ENCODE measurements around the gene DNAJA3. TPM values are rescaled to one million over a fixed set of nuclear protein-coding genes. Genes with fewer than 3 reads are reported as not detected.

DNAJA3 gene
- total RNA-seq, 2 donors from 2014 or later = 47.6 to 60.0 TPM

GRCh38 chr16:4491898-4492297 lies 66.2 kb downstream of the DNAJA3 start:
- Histone ChIP-seq H3K27me3 (replicated peaks; ENCODE audit: insufficient read depth) (no peaks in the 10 kb centered on the region), H3K4me3 (no peak overlapping the region), H3K36me3 (no peaks in the 10 kb centered on the region), H3K4me1 (replicated peaks) (no peaks in the 10 kb centered on the region), H3K27ac (no peak overlapping the region), H3K9me3 (no peaks in the 10 kb centered on the region)
- intact Hi-C loops (cut with DNase I) = no loop called here
- DNase-seq (ENCODE audit: low spot score) = no peak
- TF ChIP-seq POLR2A (IDR thresholded peaks at IDR 0.05) = no peak
- TF ChIP-seq POLR2AphosphoS5 (IDR thresholded peaks at IDR 0.05) = no peak
- TF ChIP-seq CTCF (IDR thresholded peaks at IDR 0.05) = no peak
- 98% methylated on average over 4 of the region's 4 CpGs for WGBS

GRCh38 chr16:4494746-4495490 lies 69.2 kb downstream of the DNAJA3 start:
- TF ChIP-seq POLR2AphosphoS5 (IDR thresholded peaks at IDR 0.05) (no peak), POLR2A (IDR thresholded peaks at IDR 0.05) (no peak), CTCF (IDR thresholded peaks at IDR 0.05) (no peak)
- Histone ChIP-seq H3K27me3 (replicated peaks; ENCODE audit: insufficient read depth) (no peaks in the 10 kb centered on the region), H3K4me3 (no peak overlapping the region), H3K9me3 (no peaks in the 10 kb centered on the region), H3K36me3 (no peaks in the 10 kb centered on the region), H3K27ac (no peak overlapping the region), H3K4me1 (replicated peaks) (no peaks in the 10 kb centered on the region)
- WGBS = 90% methylated on average over 6 of the region's 6 CpGs
- DNase-seq (ENCODE audit: low spot score) = no peak
- intact Hi-C loops (cut with DNase I) = no loop called here

GRCh38 chr16:4495766-4496165 lies 70.1 kb downstream of the DNAJA3 start:
- Histone ChIP-seq H3K27ac (no peak overlapping the region), H3K36me3 (no peaks in the 10 kb centered on the region), H3K4me1 (replicated peaks) (peaks cover 3% of the 10 kb centered on the region), H3K27me3 (replicated peaks; ENCODE audit: insufficient read depth) (no peaks in the 10 kb centered on the region), H3K4me3 (no peak overlapping the region), H3K9me3 (no peaks in the 10 kb centered on the region)
- no peak for TF ChIP-seq CTCF (IDR thresholded peaks at IDR 0.05)
- no peak for TF ChIP-seq POLR2A (IDR thresholded peaks at IDR 0.05)
- TF ChIP-seq POLR2AphosphoS5 (IDR thresholded peaks at IDR 0.05) = no peak
- DNase-seq (ENCODE audit: low spot score) = no peak
- intact Hi-C loops (cut with DNase I) = no loop called here
- 95% methylated on average over 2 of the region's 2 CpGs for WGBS

- Histone ChIP-seq H3K9me3 (no peaks in the 10 kb centered on the region), H3K27me3 (replicated peaks; ENCODE audit: insufficient read depth) (no peaks in the 10 kb centered on the region), H3K36me3 (no peaks in the 10 kb centered on the region), H3K4me1 (replicated peaks) (peaks cover 6% of the 10 kb centered on the region), H3K4me3 (no peak overlapping the region), H3K27ac (no peak overlapping the region)
- DNase-seq (ENCODE audit: low spot score) = no peak
- WGBS = 87% methylated on average over 4 of the region's 4 CpGs
- intact Hi-C loops (cut with DNase I) = no loop called here
- TF ChIP-seq POLR2AphosphoS5 (IDR thresholded peaks at IDR 0.05) (no peak), POLR2A (IDR thresholded peaks at IDR 0.05) (no peak), CTCF (IDR thresholded peaks at IDR 0.05) (no peak)
These were observed 70.6 kb downstream of the DNAJA3 start for GRCh38 chr16:4496305-4496704.

GRCh38 chr16:4498546-4499195 lies 73.0 kb downstream of the DNAJA3 start:
- no peaks in the 10 kb centered on the region for H3K9me3 ChIP-seq
- WGBS = 88% methylated on average over 8 of the region's 8 CpGs
- H3K4me1 ChIP-seq (replicated peaks) = peaks cover 10% of the 10 kb centered on the region
- DNase-seq (ENCODE audit: low spot score) = no peak
- no peaks in the 10 kb centered on the region for H3K27me3 ChIP-seq (replicated peaks; ENCODE audit: insufficient read depth)
- H3K36me3 ChIP-seq = no peaks in the 10 kb centered on the region
- no peak overlapping the region for H3K4me3 ChIP-seq
- H3K27ac ChIP-seq = no peak overlapping the region
- TF ChIP-seq CTCF (IDR thresholded peaks at IDR 0.05) (no peak), POLR2AphosphoS5 (IDR thresholded peaks at IDR 0.05) (no peak), POLR2A (IDR thresholded peaks at IDR 0.05) (no peak)
- intact Hi-C loops (cut with DNase I) = no loop called here
